ENCODE data around the gene BCL2L14.
A peak's percentile ranks its signal among the peaks of the same experiment; 100 is the strongest.

Gene BCL2L14

GRCh38 chr12:12051668-12052067 lies 19.1 kb upstream of the BCL2L14 start:
- DNase-seq = no peak
- intact Hi-C loops (cut with DNase I) = no loop called here

GRCh38 chr12:12054993-12055392 lies 15.7 kb upstream of the BCL2L14 start:
- intact Hi-C loops (cut with DNase I) = no loop called here

DNA sequence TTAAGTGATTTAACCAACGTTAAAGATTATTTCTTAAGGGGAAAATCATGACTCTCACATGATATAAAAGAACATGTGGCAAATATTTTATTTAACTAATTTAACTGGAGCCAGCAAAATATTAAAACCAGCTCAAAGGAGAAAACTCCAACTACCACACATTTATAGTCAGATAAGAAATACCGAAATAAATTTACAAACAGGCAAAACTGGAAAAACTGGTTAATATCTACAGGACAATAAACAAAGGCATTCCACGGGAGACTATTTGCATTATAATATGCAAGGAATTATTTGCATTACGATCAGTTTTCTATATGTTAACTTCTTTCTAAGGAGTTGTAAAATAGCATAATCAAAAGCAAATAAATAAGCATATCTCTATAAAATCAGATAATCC lies 13.8 kb upstream of the BCL2L14 start:
- intact Hi-C loops (cut with DNase I) = no loop called here
- DNase-seq = no peak

More at GRCh38 chr12:12054993-12055392, 15.7 kb upstream of the BCL2L14 start:
- DNase-seq = no peak

DNA sequence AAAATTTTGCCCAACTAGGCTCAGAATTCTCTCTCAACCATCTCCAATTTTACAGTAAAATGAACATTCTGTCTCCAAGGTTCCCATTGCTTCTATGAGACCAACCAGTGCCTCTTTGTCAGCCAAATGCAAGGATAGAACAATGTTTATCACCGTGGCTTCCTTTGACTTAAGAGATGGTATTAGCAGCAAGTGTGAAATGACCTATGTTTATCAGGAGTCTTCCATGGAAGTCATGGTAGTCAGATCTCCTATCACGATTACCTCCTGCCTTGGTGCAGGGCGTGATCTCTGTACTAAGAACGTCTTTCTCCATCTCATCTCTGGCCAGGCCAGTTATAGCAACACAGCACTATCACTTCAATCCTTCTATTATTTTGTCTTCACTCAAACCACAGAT lies 6.1 kb upstream of the BCL2L14 start:
- intact Hi-C loops (cut with DNase I) = no loop called here
- DNase-seq = no peak

DNA sequence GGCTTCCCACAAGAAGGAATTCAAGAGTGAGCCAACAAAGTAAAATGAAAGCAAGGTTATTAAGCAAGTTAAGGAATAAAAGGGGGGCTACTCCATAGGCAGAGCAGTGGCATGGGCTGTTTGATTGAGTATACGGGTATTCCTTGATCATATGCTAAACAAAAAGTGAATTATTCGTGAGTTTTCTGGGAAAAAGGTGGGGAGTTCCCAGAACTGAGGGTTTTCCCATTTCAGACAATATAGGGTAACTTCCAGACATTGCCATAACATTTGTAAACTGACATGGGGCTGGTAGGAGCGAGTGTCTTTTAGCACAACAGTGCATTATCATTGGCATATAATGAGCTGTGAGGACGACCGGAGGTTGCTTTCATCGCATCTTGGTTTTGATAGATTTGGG lies 2.0 kb upstream of the BCL2L14 start:
- intact Hi-C loops (cut with DNase I) = no loop called here
- no peak for DNase-seq

- intact Hi-C loops (cut with DNase I) = no loop called here
- DNase-seq = no peak
These were observed 754 bp upstream of the BCL2L14 start for GRCh38 chr12:12069821-12070548.

- intact Hi-C loops (cut with DNase I) = no loop called here
These were observed 1.5 kb downstream of the BCL2L14 start for GRCh38 chr12:12072064-12072760.

DNA sequence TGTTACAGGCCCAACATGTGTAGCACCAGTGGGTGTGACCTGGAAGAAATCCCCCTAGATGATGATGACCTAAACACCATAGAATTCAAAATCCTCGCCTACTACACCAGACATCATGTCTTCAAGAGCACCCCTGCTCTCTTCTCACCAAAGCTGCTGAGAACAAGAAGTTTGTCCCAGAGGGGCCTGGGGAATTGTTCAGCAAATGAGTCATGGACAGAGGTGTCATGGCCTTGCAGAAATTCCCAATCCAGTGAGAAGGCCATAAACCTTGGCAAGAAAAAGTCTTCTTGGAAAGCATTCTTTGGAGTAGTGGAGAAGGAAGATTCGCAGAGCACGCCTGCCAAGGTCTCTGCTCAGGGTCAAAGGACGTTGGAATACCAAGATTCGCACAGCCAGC lies 8.6 kb downstream of the BCL2L14 start:
- intact Hi-C loops (cut with DNase I) = no loop called here

More at GRCh38 chr12:12072064-12072760, 1.5 kb downstream of the BCL2L14 start:
- DNase-seq = no peak

DNA sequence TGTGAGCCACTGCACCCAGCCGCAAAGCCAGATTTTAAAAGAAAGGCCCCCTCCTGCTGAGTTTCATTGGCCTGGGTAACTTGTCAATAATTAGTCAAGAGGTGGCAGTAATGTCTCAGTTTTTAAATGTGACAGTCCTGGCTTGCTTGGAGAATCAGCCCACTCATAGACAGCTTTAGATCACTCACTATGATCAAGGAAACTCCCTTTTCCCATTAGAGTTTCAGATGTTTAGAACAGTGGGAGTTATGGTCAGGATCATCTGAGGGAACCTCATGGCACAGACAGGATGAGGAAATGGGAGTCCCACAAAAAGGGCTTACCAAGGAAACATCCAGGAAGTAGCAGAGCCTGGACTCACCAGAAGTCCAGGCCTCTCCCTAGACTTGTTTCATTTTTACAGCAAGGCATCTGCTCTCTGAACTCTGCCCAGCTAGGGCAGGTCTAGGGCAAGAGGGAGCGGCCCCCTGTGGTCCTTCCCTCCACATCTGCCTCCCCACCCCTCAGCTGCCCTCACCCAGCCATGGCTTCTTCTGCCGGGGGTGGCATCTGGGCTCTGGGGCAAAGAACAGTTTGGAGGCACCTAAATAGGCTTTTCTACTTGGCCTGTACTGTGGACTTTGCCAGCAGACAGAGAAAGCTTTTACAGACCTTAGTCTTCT lies 11.2 kb downstream of the BCL2L14 start:
- DNase-seq = no peak

More for the DNA sequence above, 8.6 kb downstream of the BCL2L14 start:
- DNase-seq = no peak

GRCh38 chr12:12083688-12084087 lies 12.9 kb downstream of the BCL2L14 start:
- intact Hi-C loops (cut with DNase I) = loop anchor here (2.0 to 10.0 kb wide), 2 partner anchors 183 to 621 kb away; partner anchors contain the start of gene LRP6
- no peak for DNase-seq

More for the DNA sequence above, 11.2 kb downstream of the BCL2L14 start:
- intact Hi-C loops (cut with DNase I) = loop anchor here (1.0 to 10.0 kb wide), 4 partner anchors 185 to 623 kb away; partner anchors contain the start of gene LRP6

GRCh38 chr12:12086362-12086761 lies 15.6 kb downstream of the BCL2L14 start:
- intact Hi-C loops (cut with DNase I) = loop anchor here (10.0 kb wide), 1 partner anchor 618 kb away; no protein-coding TSS in a partner anchor
- no peak for DNase-seq

GRCh38 chr12:12086973-12087692 lies 16.4 kb downstream of the BCL2L14 start:
- intact Hi-C loops (cut with DNase I) = loop anchor here (10.0 kb wide), 1 partner anchor 618 kb away; no protein-coding TSS in a partner anchor
- DNase-seq = no peak

DNA sequence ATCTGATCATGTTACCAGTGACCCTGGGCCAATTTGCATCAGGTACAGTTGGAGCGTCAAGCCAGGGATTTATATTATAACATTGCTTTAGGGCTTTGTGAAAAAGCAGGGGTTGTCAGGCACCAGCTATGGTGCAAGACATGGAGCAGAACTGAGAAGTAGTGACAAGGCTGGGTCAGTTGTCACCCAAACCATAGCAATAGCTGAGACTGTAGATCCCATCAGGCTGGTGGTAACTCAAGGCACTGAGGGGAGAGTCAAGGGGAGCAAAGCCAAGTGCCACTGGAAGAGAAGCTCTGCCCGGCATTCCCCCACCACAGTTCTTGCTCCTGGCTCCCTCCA lies 16.9 kb downstream of the BCL2L14 start:
- intact Hi-C loops (cut with DNase I) = loop anchor here (10.0 kb wide), 1 partner anchor 617 kb away; no protein-coding TSS in a partner anchor
- no peak for DNase-seq

- DNase-seq = no peak
- intact Hi-C loops (cut with DNase I) = loop anchor here (10.0 kb wide), 1 partner anchor 617 kb away; no protein-coding TSS in a partner anchor
These were observed 17.4 kb downstream of the BCL2L14 start for GRCh38 chr12:12088147-12088546.

DNA sequence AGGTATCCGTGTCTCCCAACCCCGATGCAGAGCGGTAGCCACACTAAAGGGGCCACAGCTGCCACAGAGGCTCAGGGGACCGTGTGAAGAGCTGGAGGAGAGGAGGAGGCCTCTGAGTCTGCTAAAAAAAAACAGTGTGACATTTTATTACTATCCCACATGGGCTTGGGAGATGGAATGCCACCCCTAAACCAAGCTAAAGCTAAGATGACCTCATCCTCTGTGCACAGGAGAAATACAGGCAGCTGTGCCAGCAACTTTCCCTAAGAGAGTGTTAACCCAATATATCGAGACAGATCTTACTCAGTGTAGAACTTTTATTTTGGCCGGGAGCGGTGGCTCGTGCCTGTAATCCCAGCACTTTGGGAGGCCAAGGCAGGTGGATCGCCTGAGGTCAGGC lies 18.0 kb downstream of the BCL2L14 start:
- intact Hi-C loops (cut with DNase I) = loop anchor here (10.0 kb wide), 1 partner anchor 616 kb away; no protein-coding TSS in a partner anchor
- DNase-seq = no peak

GRCh38 chr12:12091071-12091470 lies 20.3 kb downstream of the BCL2L14 start:
- DNase-seq = no peak
- intact Hi-C loops (cut with DNase I) = no loop called here

- DNase-seq = peak in 1 of 10 donors; percentile 66
- intact Hi-C loops (cut with DNase I) = no loop called here
These were observed 21.4 kb downstream of the BCL2L14 start for GRCh38 chr12:12091977-12092663.

GRCh38 chr12:12094481-12094880 lies 23.7 kb downstream of the BCL2L14 start:
- intact Hi-C loops (cut with DNase I) = no loop called here
- no peak for DNase-seq

GRCh38 chr12:12095021-12095420 lies 24.3 kb downstream of the BCL2L14 start:
- no peak for DNase-seq
- intact Hi-C loops (cut with DNase I) = no loop called here
